PC-9 (cell line): ENCODE data around the gene KIF24.

Experiments used
- EZH2 ChIP-seq: fragments of 200-600 bp; sonication (generic); IDR thresholded peaks from 2 replicates; pipeline ENCODE4 v1.8.0; 2017; ENCODE audit warnings: antibody characterized with exemption, low read depth
- TF ChIP-seq, protein P1 (sequence below): fragments of 200-600 bp; sonication (generic); conservative IDR thresholded peaks from 2 replicates; pipeline ENCODE4 v1.6.1; 2017; ENCODE audit warnings: mixed run types, antibody characterized with exemption, mild to moderate bottlenecking, moderate library complexity

DNA sequence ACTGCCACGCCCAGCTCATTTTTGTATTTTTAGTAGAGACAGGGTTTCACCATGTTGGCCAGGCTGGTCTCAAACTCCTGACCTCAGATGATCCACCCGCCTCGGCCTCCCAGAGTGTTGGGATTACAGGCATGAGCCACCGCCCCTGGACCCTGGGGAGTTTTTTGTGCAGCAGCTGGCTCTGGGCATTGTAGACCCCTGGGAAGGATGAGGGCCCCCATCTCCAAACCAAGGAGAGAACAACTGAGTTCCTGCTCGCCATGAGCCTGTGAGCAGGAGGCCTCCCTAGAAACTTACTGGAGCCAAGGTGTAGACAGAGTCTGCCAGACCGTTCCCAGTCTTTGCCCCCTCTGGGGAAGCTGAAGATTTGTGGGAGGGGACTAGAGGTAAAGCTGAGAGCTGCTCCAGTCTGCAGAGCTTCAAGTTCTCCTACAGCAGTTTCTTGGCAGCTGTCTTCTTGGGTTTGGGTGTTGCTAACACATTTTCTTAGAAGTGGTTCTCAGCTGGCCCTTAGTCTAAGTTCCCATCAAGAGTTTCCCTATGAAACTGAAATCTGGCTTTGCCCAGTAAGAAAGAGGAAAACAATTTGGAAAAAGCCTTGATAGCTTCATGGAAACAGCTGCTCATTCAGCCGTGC is 12.7 kb upstream of the KIF24 start:
- TF ChIP-seq, protein P1, sequence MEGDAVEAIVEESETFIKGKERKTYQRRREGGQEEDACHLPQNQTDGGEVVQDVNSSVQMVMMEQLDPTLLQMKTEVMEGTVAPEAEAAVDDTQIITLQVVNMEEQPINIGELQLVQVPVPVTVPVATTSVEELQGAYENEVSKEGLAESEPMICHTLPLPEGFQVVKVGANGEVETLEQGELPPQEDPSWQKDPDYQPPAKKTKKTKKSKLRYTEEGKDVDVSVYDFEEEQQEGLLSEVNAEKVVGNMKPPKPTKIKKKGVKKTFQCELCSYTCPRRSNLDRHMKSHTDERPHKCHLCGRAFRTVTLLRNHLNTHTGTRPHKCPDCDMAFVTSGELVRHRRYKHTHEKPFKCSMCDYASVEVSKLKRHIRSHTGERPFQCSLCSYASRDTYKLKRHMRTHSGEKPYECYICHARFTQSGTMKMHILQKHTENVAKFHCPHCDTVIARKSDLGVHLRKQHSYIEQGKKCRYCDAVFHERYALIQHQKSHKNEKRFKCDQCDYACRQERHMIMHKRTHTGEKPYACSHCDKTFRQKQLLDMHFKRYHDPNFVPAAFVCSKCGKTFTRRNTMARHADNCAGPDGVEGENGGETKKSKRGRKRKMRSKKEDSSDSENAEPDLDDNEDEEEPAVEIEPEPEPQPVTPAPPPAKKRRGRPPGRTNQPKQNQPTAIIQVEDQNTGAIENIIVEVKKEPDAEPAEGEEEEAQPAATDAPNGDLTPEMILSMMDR = no peak
- no peak for TF ChIP-seq EZH2
